IMR-90 (cell line): ENCODE results near the gene CSF1.

Experiments
- BHLHE40 ChIP-seq: fragments of 150-350 bp; IDR thresholded peaks from 2 replicates; pipeline ENCODE4 v1.6.1; 2016; ENCODE audit warnings: mild to moderate bottlenecking, low read depth, low read length
- CHD1 ChIP-seq: IDR thresholded peaks from 2 replicates; pipeline ENCODE4 v1.6.1; 2012; ENCODE audit warnings: low read depth, low read length, improper control_type of control experiment
- MAFK ChIP-seq: IDR thresholded peaks from 2 replicates; pipeline ENCODE4 v1.6.1; 2012; ENCODE audit warnings: low read depth, low read length, improper control_type of control experiment
- MAZ ChIP-seq: IDR thresholded peaks from 2 replicates; pipeline ENCODE4 v1.6.1; 2012; ENCODE audit warnings: low read depth, mild to moderate bottlenecking, low read length, improper control_type of control experiment, moderate library complexity, borderline replicate concordance
- POLR2A ChIP-seq: IDR thresholded peaks from 2 replicates; pipeline ENCODE4 v1.6.1; 2012; ENCODE audit warnings: mild to moderate bottlenecking, low read depth, low read length
- RAD21 ChIP-seq: IDR thresholded peaks from 2 replicates; pipeline ENCODE4 v1.6.1; 2012; ENCODE audit warnings: low read length, improper control_type of control experiment
- RFX5 ChIP-seq: IDR thresholded peaks from 2 replicates; pipeline ENCODE4 v1.8.0; 2012; ENCODE audit warnings: low read depth, mild to moderate bottlenecking, low read length, moderate library complexity
- SMC3 ChIP-seq: fragments of 150-350 bp; IDR thresholded peaks from 2 replicates; pipeline ENCODE4 v1.6.1; 2016; ENCODE audit warnings: low read depth, mild to moderate bottlenecking, antibody characterized with exemption, low read length, moderate library complexity
- TF ChIP-seq, protein P1 (sequence below): conservative IDR thresholded peaks from 2 replicates; pipeline ENCODE4 v1.5.1; 2012; ENCODE audit warnings: mild to moderate bottlenecking, low read depth, low read length, improper control_type of control experiment
- TF ChIP-seq, protein P2 (sequence below): fragments of 150-350 bp; IDR thresholded peaks from 2 replicates; pipeline ENCODE4 v1.6.1; 2016; ENCODE audit warnings: low read depth, mild to moderate bottlenecking, low read length, moderate library complexity, borderline replicate concordance

DNA sequence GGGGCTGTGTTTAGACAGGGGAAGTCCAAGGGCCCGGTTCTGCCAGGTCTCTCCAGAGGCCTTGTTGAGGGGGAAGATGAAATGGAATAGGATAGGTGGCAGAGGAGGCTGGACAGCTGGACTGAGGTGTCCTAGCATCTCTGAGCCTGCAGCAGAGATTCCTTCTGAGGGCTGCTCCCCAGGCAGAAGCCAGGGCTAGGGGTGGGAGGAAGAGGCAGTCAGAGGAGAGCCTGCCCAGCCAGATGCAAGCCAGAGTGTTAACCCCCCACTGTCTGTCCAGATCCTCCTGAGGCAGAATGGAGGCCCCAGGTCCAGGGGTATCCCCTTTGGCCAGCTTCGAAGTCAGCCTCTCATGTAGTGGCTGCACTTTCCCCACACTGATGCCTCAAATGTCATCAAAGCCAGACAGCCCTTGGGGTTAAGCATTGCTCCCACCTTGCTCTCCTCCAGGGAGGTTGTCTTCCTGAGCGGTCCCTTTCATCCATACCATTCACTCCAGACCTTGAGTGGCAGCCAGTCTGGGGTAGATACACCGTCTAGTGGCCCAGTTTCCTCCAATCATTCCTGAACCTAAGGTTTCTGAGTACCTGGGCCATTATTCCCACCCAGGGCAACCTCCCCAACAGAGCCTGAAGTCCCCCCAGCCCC, 1.7 kb downstream of the CSF1 start:
- TF ChIP-seq POLR2A, result no peak
- TF ChIP-seq, protein P1, sequence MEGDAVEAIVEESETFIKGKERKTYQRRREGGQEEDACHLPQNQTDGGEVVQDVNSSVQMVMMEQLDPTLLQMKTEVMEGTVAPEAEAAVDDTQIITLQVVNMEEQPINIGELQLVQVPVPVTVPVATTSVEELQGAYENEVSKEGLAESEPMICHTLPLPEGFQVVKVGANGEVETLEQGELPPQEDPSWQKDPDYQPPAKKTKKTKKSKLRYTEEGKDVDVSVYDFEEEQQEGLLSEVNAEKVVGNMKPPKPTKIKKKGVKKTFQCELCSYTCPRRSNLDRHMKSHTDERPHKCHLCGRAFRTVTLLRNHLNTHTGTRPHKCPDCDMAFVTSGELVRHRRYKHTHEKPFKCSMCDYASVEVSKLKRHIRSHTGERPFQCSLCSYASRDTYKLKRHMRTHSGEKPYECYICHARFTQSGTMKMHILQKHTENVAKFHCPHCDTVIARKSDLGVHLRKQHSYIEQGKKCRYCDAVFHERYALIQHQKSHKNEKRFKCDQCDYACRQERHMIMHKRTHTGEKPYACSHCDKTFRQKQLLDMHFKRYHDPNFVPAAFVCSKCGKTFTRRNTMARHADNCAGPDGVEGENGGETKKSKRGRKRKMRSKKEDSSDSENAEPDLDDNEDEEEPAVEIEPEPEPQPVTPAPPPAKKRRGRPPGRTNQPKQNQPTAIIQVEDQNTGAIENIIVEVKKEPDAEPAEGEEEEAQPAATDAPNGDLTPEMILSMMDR, result no peak
- TF ChIP-seq SMC3, result no peak
- no peak for TF ChIP-seq BHLHE40
- no peak for TF ChIP-seq RAD21
- TF ChIP-seq CHD1, result no peak
- TF ChIP-seq MAFK, result no peak
- TF ChIP-seq, protein P2, sequence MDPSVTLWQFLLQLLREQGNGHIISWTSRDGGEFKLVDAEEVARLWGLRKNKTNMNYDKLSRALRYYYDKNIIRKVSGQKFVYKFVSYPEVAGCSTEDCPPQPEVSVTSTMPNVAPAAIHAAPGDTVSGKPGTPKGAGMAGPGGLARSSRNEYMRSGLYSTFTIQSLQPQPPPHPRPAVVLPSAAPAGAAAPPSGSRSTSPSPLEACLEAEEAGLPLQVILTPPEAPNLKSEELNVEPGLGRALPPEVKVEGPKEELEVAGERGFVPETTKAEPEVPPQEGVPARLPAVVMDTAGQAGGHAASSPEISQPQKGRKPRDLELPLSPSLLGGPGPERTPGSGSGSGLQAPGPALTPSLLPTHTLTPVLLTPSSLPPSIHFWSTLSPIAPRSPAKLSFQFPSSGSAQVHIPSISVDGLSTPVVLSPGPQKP, result no peak
- no peak for TF ChIP-seq RFX5
- TF ChIP-seq MAZ, result no peak
